ENCODE data around the gene AMDHD2. TPM values are rescaled to one million over a fixed set of nuclear protein-coding genes. Genes with fewer than 3 reads are reported as not detected.
A peak's percentile ranks its signal among the peaks of the same experiment; 100 is the strongest.
"Not testable (repeated sequence)": the region's sequence is repeated elsewhere in the genome, so short reads cannot be mapped to it uniquely, and the experiment has no call there.

The AMDHD2 gene
- total RNA-seq: 10 to 100 TPM; 31.5 to 31.7 TPM
- long read RNA-seq, transcript AMDHD2-219 (10 exons, 2,890 nt): minor isoform, 7 of 59 reads
- long read RNA-seq, transcript AMDHD2-202 (10 exons, 3,273 nt): minor isoform, 8 of 59 reads
- long read RNA-seq, transcript AMDHD2-201 (11 exons, 1,459 nt): major isoform, 10 of 59 reads
- long read RNA-seq, partial matches to known transcripts: 10 of 59 reads
- long read RNA-seq, other reads (novel, unspliced or antisense): 23 of 59 reads

- ATAC-seq (peak; percentile 76), DNase-seq (peak; percentile 91 to 95)
- intact Hi-C loops (cut with DNase I, micrococcal nuclease): no loop called here
Observed at GRCh38 chr16:2520097-2520783, at the start of gene AMDHD2. Gene AMDHD2, plus strand, starts transcription at chr16:2520371. Its CDS starts 88 bp downstream, at chr16:2520459.

- intact Hi-C loops (cut with DNase I, micrococcal nuclease): no loop called here
- ATAC-seq (no peak), DNase-seq (no peak)
Observed at GRCh38 chr16:2470603-2471015, 49.6 kb upstream of the AMDHD2 start.

GRCh38 chr16:2471016-2471652, 49.0 kb upstream of the AMDHD2 start, which contains the start of gene NTN3:
Gene NTN3, plus strand, starts transcription at chr16:2471297. Its CDS starts 405 bp downstream, at chr16:2471702.
- ATAC-seq (peak; percentile 8), DNase-seq (no peak)

GRCh38 chr16:2471653-2472487, 48.3 kb upstream of the AMDHD2 start:
- intact Hi-C loops (cut with DNase I, micrococcal nuclease): no loop called here
- no peak for DNase-seq
- no peak for ATAC-seq

More at GRCh38 chr16:2471016-2471652, 49.0 kb upstream of the AMDHD2 start, which contains the start of gene NTN3:
- intact Hi-C loops (cut with DNase I, micrococcal nuclease): no loop called here

- DNase-seq (no peak), ATAC-seq (no peak)
- intact Hi-C loops (cut with DNase I, micrococcal nuclease): no loop called here
Observed at GRCh38 chr16:2472488-2472864, 47.7 kb upstream of the AMDHD2 start.

GRCh38 chr16:2472885-2473445, 47.2 kb upstream of the AMDHD2 start:
- intact Hi-C loops (cut with DNase I, micrococcal nuclease): no loop called here
- ATAC-seq (no peak), DNase-seq (no peak)

- DNase-seq: no peak
- intact Hi-C loops (cut with DNase I, micrococcal nuclease): no loop called here
Observed at GRCh38 chr16:2473446-2473926, 46.7 kb upstream of the AMDHD2 start.

GRCh38 chr16:2473999-2474876, 45.9 kb upstream of the AMDHD2 start:
- ATAC-seq (peak; percentile 71), DNase-seq (peak; percentile 49 to 69)
- intact Hi-C loops (cut with DNase I, micrococcal nuclease): no loop called here

More at GRCh38 chr16:2473446-2473926, 46.7 kb upstream of the AMDHD2 start:
- no peak for ATAC-seq

GRCh38 chr16:2474877-2475412, 45.2 kb upstream of the AMDHD2 start, which contains the start of gene TBC1D24:
Gene TBC1D24, plus strand, starts transcription at chr16:2475127. Its CDS starts 21,022 bp downstream, at chr16:2496149.
- ATAC-seq (peak; percentile 85), DNase-seq (peak; percentile 80 to 85)
- intact Hi-C loops (cut with DNase I, micrococcal nuclease): no loop called here

- DNase-seq (peak in 1 of 2 donors; percentile 54), ATAC-seq (peak; percentile 50)
- intact Hi-C loops (cut with DNase I, micrococcal nuclease): no loop called here
Observed at GRCh38 chr16:2475413-2476344, 44.5 kb upstream of the AMDHD2 start.

GRCh38 chr16:2476345-2476720, 43.8 kb upstream of the AMDHD2 start:
- intact Hi-C loops (cut with DNase I, micrococcal nuclease): no loop called here
- DNase-seq: peak in 1 of 2 donors; percentile 3
- no peak for ATAC-seq

GRCh38 chr16:2476741-2477140, 43.4 kb upstream of the AMDHD2 start:
- intact Hi-C loops (cut with DNase I, micrococcal nuclease): no loop called here

GRCh38 chr16:2477327-2477726, 42.8 kb upstream of the AMDHD2 start:
- no peak for ATAC-seq
- intact Hi-C loops (cut with DNase I, micrococcal nuclease): no loop called here
- DNase-seq: no peak

More at GRCh38 chr16:2476741-2477140, 43.4 kb upstream of the AMDHD2 start:
- ATAC-seq (no peak), DNase-seq (no peak)

- ATAC-seq: no peak
- intact Hi-C loops (cut with DNase I, micrococcal nuclease): no loop called here
- DNase-seq: no peak
Observed at GRCh38 chr16:2478279-2478678, 41.9 kb upstream of the AMDHD2 start.

- intact Hi-C loops (cut with DNase I, micrococcal nuclease); DNase-seq; ATAC-seq: not testable (repeated sequence)
Observed at GRCh38 chr16:2479996-2480395, 40.2 kb upstream of the AMDHD2 start.

GRCh38 chr16:2480948-2481347, 39.2 kb upstream of the AMDHD2 start:
- ATAC-seq: peak; percentile 96
- intact Hi-C loops (cut with DNase I, micrococcal nuclease): no loop called here
- peak; percentile 78 to 88 for DNase-seq
